ENCODE results near the gene MICAL3.

GRCh38 chr22:17938484-17938924 is 85.9 kb downstream of the MICAL3 start:
- TF ChIP-seq CTCF (IDR thresholded peaks at IDR 0.05 in 4 of 5, conservative IDR thresholded peaks at IDR 0.05 in 1 of 5) (no peak), POLR2A (IDR thresholded peaks at IDR 0.05) (no peak)
